Osteoblast (primary cell): ENCODE results near the gene HSD3B1. TPM values are rescaled to one million over a fixed set of nuclear protein-coding genes. Genes with fewer than 3 reads are reported as not detected.

Experiments
- DNase-seq: peaks from one replicate; pipeline ENCODE4 v3.0.0; 2011; ENCODE audit warnings: low spot score, mixed read lengths; ENCODE audit not compliant: insufficient read length; ENCODE audit errors: missing footprints
- H2AFZ ChIP-seq: 2 replicates; pipeline ENCODE4 v1.6.0; 2011; ENCODE audit warnings: mild to moderate bottlenecking, low read length
- H3K27ac ChIP-seq: 2 replicates; pipeline ENCODE4 v1.5.1; 2011; ENCODE audit warnings: mild to moderate bottlenecking, low read depth, low read length, moderate library complexity
- H3K27me3 ChIP-seq: 2 replicates; pipeline ENCODE4 v1.6.0; 2012; ENCODE audit warnings: mild to moderate bottlenecking, control low read depth, inconsistent platforms, low read length, moderate library complexity; ENCODE audit not compliant: insufficient read depth
- H3K36me3 ChIP-seq: 2 replicates; pipeline ENCODE4 v1.5.1; 2011; ENCODE audit warnings: mild to moderate bottlenecking, low read length, control low read depth, moderate library complexity; ENCODE audit not compliant: insufficient read depth
- H3K4me1 ChIP-seq: 2 replicates; pipeline ENCODE4 v1.5.1; 2011; ENCODE audit warnings: mild to moderate bottlenecking, low read length, control low read depth, moderate library complexity; ENCODE audit not compliant: insufficient read depth
- H3K4me2 ChIP-seq: 2 replicates; pipeline ENCODE4 v1.6.0; 2011; ENCODE audit warnings: mild to moderate bottlenecking, low read length; ENCODE audit not compliant: insufficient read depth
- H3K4me3 ChIP-seq: fragments of 200-600 bp; sonication (generic); 3 replicates; pipeline ENCODE4 v1.5.1; 2012; ENCODE audit warnings: mild to moderate bottlenecking, low read length, inconsistent platforms; ENCODE audit not compliant: insufficient read depth
- H3K79me2 ChIP-seq: 2 replicates; pipeline ENCODE4 v1.6.0; 2012; ENCODE audit warnings: mild to moderate bottlenecking, low read length, control low read depth, inconsistent platforms; ENCODE audit not compliant: insufficient read depth
- H3K9me3 ChIP-seq: 2 replicates; pipeline ENCODE4 v1.5.1; 2011; ENCODE audit warnings: low read depth, low read length, control low read depth
- H4K20me1 ChIP-seq: 2 replicates; pipeline ENCODE4 v1.6.0; 2012; ENCODE audit warnings: mild to moderate bottlenecking, low read length, control low read depth; ENCODE audit not compliant: insufficient read depth
- CTCF ChIP-seq: IDR thresholded peaks from 2 replicates; pipeline ENCODE4 v1.5.1; 2011; ENCODE audit warnings: mild to moderate bottlenecking, low read depth, low read length, moderate library complexity; ENCODE audit errors: extremely low read depth
- total RNA-seq: library from RNA; depleted of rRNA; stranded (reverse); fragments of >200 nt; gene quantifications from 2 replicates; pipeline ENCODE4 v1.2.3, GENCODE V29; 2012

HSD3B1 gene
- total RNA-seq, result not detected in 2 replicates

DNA sequence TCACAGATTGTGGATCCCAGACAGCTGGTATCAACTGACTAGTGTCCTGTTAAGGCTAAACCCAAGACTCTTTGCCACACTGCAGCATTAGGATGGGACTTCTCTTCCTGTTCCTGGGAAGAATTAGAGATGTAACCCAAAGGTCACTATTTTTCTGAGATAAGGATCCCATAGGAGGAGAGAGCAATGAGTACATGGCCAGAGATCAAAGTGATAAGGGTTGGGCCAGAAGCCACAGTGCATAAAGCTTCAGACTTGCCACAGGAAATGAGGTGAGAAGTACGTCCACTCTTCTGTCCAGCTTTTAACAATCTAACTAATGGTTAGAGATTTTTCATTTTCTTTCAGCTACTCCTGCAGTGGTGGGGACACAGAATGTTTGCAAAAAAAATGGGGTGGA is at the start of gene HSD3B1:
TSS of gene HSD3B1 (plus strand) at position 270 of the 400 bp plus-strand sequence. CDS start 267 bp downstream, outside the sequence.
- Histone ChIP-seq H4K20me1 (no peaks in the 10 kb centered on the region), H3K9me3 (no peaks in the 10 kb centered on the region), H2AFZ (no peak within 1 kb of the TSS), H3K79me2 (no peaks in the 10 kb centered on the region), H3K36me3 (no peaks in the 10 kb centered on the region), H3K27ac (no peak within 1 kb of the TSS), H3K4me2 (no peak within 1 kb of the TSS), H3K27me3 (peaks cover 3% of the 10 kb centered on the region), H3K4me3 (no peak within 1 kb of the TSS), H3K4me1 (no peaks in the 10 kb centered on the region)
- DNase-seq, result no peak
- TF ChIP-seq CTCF, result no peak

GRCh38 chr1:119462964-119463363 is 44.0 kb upstream of the HSD3B1 start:
- no peak overlapping the region for H3K4me2 ChIP-seq
- no peaks in the 10 kb centered on the region for H4K20me1 ChIP-seq
- DNase-seq, result no peak
- H3K79me2 ChIP-seq, result no peaks in the 10 kb centered on the region
- peaks cover 7% of the 10 kb centered on the region for H3K27me3 ChIP-seq
- H3K4me1 ChIP-seq, result no peaks in the 10 kb centered on the region
- no peaks in the 10 kb centered on the region for H3K36me3 ChIP-seq
- TF ChIP-seq CTCF, result no peak
- no peak overlapping the region for H2AFZ ChIP-seq
- no peak overlapping the region for H3K4me3 ChIP-seq
- no peak overlapping the region for H3K27ac ChIP-seq
- H3K9me3 ChIP-seq, result no peaks in the 10 kb centered on the region

DNA sequence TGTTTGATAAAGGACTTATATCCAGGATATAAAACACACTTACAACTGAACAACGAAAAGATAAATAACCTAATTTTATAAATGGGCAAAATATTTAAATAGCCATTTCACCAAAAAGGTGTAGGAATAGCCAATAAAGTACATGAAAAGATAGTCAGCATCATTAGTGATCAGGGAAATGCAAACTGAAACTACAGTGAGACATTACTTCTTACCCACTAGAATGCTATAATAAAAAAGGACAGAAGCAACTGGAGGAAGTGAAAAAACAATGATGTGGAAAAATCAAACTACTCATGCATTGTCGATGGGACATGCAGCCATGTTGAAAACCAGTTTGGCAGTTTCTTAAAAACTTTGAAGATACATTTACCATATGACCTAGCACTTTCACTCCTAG is 43.4 kb upstream of the HSD3B1 start:
- no peak for TF ChIP-seq CTCF
- H3K9me3 ChIP-seq, result no peaks in the 10 kb centered on the region
- H4K20me1 ChIP-seq, result no peaks in the 10 kb centered on the region
- no peaks in the 10 kb centered on the region for H3K79me2 ChIP-seq
- peaks cover 4% of the 10 kb centered on the region for H3K27me3 ChIP-seq
- no peak for DNase-seq
- no peak overlapping the region for H3K4me2 ChIP-seq
- H3K36me3 ChIP-seq, result no peaks in the 10 kb centered on the region
- H3K4me1 ChIP-seq, result no peaks in the 10 kb centered on the region
- H3K27ac ChIP-seq, result no peak overlapping the region
- no peak overlapping the region for H2AFZ ChIP-seq
- H3K4me3 ChIP-seq, result no peak overlapping the region

DNA sequence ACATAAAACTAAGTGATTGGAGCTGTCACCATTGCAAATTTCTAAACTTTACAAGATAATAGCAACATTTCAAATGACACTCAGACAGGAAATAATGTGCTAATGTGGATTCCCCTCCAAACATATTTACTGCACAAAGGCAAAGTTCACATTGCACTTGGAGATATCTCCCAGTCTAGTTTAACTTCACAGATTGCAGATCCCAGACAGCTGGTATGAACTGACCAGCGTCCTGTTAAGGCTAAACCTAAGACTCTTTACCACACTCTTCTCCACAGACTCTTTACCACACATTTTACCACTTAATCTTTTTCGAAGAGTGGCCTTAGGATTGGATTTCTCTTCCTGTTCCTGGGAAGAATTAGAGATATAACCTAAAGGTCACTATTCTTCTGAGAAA is 40.6 kb upstream of the HSD3B1 start:
- Histone ChIP-seq H3K4me3 (no peak overlapping the region), H2AFZ (no peak overlapping the region), H3K27me3 (peaks cover 7% of the 10 kb centered on the region), H3K9me3 (no peaks in the 10 kb centered on the region), H4K20me1 (no peaks in the 10 kb centered on the region), H3K36me3 (no peaks in the 10 kb centered on the region), H3K4me2 (no peak overlapping the region), H3K4me1 (no peaks in the 10 kb centered on the region), H3K79me2 (no peaks in the 10 kb centered on the region), H3K27ac (no peak overlapping the region)
- no peak for DNase-seq
- no peak for TF ChIP-seq CTCF
